Measurements from ENCODE around the gene FDPS.

Gene FDPS

DNA sequence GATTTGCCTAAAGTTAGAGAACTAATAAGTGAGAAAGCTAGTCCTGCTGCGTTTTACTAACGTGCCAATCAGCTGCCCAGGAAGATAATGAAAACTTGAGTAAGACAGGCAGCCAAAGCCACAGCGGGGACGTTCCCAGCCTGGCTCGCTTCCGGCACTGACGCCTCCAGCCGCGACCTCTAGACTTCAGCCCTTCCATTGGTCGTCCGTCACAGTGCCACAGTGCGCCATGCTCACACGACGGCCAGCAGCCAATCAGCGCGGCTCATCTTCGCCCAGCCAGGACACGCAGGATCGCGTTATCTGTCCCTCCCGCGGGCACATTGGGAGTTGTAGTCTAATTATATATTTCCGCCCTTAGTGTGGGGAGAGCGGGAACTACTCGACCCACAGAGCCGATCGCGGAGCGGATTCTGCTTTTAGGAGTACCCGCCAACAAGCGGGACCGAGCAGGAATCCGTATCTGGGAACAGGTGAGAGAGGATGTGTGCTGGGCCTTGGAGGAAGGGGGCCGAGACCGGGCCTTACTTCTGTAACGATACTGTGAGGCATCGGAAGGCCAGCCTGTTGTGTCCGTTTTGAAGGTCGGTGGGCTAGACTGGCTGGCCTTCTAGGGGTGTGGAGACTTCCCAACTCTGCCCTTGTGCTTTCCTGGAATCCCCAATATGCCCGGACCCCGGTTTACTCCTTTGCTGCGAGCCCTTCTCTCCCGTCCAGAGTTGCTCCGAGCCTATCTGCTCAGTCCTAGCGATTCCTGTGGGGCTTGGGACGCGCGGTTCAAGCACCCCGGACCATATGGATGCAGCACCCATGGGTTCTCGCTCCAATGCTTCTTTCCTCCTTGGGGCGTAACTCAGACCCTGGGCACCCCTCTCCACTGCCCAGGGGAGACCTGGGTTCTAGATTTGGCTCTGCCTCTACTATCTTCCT is at the start of gene FDPS:
Gene FDPS (plus strand): TSS at position 374 of the 930 bp plus-strand sequence. CDS start 924 bp downstream, outside the sequence.
- peak; percentile 100 for DNase-seq (ENCODE audit: low spot score)

DNA sequence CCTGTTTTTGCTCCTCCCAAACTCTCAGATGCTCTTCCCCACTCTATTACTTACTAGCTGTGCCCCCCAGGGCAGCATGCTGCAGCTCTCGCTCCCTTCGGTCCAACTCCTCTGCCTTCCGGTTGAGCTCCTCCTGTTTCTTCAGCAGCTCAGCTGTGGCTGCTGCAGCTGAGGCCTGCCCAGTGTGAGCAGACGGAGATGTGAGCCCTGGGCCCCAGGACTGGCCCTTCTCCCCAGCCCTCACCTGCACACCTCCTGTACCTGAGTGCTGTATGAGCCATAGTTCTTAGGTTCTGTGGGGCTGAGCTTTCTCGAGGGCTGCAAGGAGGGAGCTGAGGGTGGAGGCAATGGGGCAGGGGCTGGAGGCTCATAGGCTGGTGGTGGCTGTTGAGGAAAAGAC is 48.4 kb upstream of the FDPS start:
- no peak for DNase-seq (ENCODE audit: low spot score)

DNA sequence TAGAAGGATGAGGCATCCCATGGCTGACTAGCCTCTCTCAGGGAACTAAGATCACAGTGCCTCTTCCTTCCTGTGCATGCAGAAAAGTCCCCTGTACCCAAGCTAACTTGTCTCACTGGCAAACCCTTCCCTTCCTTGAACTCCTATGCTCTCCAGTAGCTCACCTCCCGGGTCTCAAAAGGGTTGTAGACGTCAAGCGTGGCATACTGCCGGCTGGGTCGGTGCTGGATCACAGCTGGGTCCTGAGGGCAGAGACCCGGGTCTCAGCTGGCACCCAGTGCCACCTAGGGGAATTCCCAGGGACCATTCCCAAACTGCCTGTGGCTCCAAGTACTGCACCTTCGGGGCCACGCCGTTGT is 47.2 kb upstream of the FDPS start:
- no peak for DNase-seq (ENCODE audit: low spot score)

DNA sequence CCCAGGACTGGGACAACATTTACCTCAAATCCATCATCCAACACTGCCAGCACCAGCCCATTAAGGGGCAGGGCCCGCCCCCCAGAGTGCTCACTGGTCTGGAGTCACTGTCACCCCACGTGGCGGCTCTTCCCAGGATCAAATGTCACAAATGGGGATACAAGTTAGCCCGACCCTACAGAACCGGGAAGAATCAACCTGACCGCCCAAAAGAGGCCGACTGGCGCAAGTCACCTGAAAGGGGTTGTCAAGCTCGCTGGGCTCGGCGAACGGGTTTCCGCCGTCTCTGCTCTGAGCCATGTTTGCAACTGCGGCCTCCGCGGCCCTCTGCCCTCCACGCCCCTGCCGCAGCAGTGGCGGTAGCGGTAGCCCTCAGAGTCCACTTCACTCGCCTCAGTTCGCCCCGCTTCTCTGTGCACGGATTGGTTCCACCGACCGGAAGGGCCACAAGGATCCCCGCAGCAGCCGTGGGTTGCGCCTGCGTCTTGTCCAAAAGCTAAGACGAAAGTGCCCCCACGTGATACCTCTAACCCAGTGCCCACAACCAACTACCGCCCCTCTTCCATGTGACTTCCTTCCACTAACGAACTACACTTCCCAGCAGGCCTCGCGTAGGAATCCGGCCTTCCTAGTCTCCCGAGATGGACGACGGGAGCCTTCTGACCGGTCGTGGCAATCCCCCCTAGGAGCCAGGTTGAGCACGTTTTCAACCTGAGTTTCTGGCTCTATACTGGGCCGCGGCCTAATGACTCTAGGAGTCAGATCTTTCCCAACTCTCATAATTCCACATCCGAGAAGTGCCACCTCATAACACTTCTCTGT is 46.6 kb upstream of the FDPS start, which contains the start of gene SCAMP3:
Gene SCAMP3 (minus strand): TSS at position 509 of the 822 bp plus-strand sequence. CDS start 209 bp downstream, at position 300.
- peak; percentile 99 for DNase-seq (ENCODE audit: low spot score)

GRCh38 chr1:155263067-155263466 is 45.6 kb upstream of the FDPS start:
- no peak for DNase-seq (ENCODE audit: low spot score)

DNA sequence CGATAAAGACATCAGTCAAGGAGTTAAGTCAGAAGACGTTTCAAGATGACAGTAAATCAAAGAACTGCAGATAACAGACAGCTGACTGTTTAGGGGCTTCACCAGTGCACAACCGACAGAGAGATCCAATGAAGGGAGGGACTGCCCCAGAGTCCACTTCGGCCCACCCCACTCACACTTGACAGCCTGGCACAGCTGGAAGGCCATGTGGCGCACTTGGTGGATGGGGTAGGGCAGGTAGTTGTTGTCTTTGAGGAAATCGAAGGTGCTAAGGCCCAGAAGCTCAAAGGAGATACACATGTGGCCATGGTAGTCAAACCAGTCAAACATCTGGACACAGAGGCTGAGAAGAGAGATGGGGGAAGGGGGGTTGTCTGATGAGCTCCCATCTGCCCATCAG is 42.1 kb upstream of the FDPS start:
- no peak for DNase-seq (ENCODE audit: low spot score)

- DNase-seq (ENCODE audit: low spot score), result no peak
These were observed 41.3 kb upstream of the FDPS start for GRCh38 chr1:155267373-155267772.

- DNase-seq (ENCODE audit: low spot score), result no peak
These were observed 40.0 kb upstream of the FDPS start for GRCh38 chr1:155268630-155269029.

DNA sequence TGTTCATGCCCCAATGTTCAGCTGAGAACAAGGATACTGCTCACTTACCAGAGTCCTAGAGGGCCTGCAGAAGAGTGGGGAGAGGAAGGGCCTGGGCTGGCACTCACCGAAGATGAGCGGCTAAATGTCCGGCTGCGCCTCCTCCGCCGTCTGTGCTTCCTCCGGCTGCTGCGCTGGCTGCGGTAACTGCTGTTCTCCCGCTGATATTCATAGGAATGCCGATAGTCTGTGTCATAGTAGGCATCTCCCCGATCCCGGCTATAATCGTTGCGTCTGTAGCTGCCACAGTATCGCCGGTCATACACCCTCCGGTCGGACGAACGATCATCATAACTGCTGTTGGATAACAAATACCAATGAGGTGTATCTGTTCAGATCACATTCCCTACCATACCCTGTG is 39.3 kb upstream of the FDPS start:
- DNase-seq (ENCODE audit: low spot score), result no peak

DNA sequence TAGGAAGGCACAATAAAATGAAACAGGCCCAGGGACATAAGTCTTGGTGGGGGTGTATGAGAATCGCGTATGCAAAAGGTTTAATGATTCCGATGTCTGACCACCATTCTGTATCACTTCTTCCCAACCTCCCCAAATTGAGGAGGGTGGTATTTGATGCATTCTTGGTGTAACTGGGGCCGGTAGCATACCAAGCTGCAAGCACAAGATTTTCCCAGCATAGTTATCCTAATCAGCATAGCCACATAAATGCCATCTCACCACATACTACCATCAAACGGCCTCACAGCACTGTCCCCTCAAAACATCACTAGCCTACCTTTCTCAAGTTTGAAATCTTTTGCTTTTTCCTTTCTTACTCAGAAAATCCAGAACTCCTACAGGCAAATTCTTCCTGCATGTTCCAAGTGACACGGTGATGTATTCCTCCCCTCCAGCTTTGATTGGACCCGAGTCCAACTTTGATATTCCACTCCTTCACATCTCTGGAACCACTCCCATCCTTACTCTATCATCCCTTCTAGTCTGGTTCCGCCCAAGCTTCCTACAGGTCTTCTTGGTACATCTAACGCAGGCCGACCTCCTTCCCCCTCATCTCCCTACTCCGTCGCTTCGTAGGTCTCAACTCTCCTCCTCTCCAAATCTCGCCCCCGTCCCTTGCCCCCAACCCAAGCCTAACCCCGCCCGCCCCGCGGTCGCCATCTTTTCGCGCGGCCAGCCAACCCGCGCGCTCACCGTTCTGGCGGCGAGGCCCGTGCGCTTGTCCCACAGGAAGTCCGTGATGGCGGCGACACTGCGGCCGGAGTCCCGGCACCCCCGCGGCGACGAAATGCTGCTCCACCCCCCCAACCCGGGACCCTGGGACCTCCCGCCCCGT is 36.0 kb upstream of the FDPS start:
- DNase-seq (ENCODE audit: low spot score), result peak; percentile 21

DNA sequence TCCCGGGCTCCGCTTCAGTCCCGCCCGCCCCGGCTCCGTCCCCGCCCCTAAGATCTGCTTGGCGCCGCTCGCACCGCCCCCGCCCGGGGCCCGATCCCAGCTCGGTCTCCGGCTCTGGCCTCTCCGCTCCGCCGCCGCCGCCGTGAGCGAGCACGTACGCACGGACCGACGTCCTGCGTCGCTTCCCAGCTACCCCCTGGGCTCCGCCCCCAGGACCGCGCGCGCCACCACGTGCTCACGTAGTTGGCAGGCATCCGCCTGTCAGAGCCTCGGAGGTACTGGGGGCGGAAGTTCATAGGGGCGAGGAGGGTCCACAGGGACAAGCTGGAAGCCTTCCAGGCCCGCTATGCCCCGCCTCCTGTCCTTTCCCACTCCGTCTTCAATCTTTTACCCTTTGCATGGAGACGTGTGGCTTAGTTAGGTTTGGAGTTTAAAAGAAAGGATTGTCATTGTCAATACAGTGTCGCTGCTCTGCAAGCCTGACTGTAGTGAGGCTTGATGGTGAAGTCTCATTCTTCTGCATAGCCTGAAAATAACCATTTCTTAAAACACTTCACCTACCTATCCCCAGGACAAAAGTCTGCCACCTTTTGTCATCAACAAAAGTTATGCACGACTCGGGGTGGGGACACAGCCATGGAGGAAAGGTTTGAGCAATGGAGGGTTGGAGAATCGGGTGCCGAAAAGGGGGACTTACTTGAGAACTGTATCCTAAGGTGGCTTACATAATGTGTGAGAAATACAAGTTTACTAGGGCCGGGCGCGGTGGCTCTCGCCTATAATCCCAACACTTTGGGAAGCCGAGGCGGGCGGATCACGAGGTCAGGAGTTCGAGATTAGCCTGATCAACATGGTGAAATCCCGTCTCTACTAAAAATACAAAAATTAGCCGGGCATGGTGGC is 35.1 kb upstream of the FDPS start, which contains the start of gene CLK2:
Gene CLK2 (minus strand): TSS at position 162 of the 903 bp plus-strand sequence. CDS start 2,527 bp downstream, outside the sequence.
- DNase-seq (ENCODE audit: low spot score), result peak; percentile 97

DNA sequence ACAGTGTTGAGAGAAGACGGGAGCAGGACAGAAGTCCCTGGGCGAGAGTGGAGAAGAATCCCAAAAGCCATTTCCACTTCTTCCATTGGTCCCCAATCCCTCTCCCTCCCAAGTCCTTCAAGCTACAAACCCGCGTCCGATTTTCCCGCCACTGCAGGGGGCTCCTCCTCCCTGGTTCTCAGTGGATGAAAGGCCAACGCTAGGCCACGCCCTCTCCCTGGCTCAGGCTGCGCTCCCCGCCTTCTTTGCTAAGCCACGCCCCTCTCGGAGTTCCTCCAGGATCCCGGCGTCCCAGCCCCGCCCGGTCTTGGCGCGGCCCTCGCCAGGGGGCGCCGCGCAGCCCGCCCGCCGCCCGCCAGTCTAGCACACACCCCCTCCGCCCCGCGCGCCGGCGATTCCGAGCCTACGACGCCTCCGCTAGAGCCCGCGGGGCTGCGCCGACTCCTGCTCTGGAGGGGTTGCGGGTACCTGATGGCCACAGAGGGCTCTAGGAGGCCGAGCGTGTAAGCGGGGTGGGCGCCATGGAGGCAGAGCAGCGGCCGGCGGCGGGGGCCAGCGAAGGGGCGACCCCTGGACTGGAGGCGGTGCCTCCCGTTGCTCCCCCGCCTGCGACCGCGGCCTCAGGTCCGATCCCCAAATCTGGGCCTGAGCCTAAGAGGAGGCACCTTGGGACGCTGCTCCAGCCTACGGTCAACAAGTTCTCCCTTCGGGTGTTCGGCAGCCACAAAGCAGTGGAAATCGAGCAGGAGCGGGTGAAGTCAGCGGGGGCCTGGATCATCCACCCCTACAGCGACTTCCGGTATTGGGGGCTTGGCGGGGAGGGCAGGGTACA is 31.4 kb upstream of the FDPS start, which contains the start of gene HCN3:
Gene HCN3 (plus strand): TSS at position 394 of the 832 bp plus-strand sequence. CDS start 128 bp downstream, at position 522.
- peak; percentile 99 for DNase-seq (ENCODE audit: low spot score)

DNA sequence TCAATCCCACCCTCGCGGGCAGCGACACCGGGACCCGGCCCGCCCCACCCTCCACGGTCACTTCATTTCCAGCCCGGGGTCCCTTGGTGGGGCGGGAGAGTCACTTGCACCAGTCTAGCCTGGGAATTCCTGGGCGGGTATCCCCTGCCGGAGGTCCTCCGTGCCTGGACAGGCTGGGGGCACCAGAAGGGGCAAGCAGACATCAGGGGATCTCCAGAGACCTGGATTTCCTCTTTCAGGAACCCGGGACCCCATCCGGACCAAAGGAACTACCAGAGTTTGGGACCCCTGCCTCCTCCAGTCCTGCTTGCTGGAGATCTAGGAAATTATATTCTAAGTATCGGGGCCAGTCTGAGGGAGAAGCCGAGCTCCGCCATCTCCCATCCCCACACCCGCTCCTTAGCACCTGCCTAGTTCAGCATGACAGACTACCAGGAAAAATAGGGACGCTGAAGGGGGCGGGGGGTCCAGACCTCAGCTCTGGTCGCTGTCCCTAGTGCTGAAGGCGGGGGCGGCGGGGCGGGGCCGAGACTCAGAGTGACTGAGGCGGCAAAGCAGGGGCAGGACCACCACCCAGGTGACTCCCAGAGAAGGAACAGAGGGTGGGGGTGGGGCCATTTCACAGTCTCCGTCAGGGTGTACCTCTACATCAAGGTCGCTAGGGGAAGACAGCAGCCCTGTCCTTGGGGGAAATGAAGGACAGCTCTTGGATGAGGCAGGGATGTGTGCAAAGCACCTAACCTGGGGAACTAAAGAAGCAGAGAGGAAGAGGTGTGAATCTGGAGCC is 30.6 kb upstream of the FDPS start:
- DNase-seq (ENCODE audit: low spot score), result no peak

DNA sequence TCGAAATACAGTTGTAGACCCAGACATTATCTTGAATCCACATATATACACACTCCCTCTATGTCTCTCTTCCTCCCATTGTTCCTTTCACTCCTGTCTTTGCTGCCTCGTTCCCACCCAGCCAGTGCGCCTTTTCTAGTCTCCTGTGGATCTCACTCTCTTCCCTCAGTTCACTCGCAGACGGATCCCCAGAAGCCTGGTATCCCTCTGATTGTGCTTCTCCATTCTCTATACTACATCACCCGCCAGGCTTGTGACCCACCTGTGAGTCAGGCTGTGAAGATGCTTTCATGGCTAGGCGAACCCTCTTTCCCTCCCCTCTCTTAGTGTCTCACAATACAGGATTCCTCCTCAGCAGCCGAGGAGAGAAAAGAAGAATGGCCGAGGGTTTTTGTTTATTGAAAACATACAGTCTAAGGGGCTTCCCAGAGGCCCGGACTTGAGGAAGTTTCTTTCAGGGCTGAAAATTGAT is 29.9 kb upstream of the FDPS start:
- DNase-seq (ENCODE audit: low spot score), result no peak

DNA sequence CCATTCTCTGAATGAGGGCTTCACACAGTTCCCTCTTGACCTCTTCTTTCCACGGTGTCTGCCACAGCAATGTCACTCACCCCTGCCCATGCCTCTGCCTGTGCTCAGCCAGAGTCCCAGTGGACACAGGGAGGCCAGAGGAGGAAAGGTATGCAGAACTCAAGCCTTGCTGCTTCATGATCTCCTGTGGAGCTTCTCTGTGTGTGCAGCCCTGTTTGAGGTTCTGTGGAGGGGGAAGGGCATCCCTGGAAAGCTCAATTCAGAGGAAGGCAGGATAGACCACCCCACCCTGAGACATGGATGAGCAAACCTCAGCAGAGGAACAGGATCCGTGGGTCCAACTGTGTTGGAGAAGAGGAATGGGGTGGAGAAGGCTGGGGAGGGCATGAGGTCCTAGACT is 29.4 kb upstream of the FDPS start:
- DNase-seq (ENCODE audit: low spot score), result no peak

DNA sequence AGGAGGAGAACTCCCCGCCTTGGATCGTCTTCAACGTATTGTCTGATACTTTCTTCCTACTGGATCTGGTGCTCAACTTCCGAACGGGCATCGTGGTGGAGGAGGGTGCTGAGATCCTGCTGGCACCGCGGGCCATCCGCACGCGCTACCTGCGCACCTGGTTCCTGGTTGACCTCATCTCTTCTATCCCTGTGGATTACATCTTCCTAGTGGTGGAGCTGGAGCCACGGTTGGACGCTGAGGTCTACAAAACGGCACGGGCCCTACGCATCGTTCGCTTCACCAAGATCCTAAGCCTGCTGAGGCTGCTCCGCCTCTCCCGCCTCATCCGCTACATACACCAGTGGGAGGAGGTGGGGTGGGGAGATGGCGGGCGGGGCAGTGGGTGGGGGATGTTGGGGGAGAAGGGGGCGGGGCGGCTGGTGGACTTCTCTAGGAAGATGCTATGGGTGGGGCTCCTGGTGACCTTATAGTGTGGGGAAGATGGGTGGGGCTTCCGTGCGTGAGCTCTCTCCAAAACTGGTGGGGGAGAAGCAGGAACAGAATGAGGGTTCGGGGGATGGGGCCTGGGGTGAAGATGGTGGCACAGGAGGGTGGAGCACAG is 26.1 kb upstream of the FDPS start:
- DNase-seq (ENCODE audit: low spot score), result no peak

GRCh38 chr1:155284476-155284875 is 24.2 kb upstream of the FDPS start:
- DNase-seq (ENCODE audit: low spot score), result no peak

DNA sequence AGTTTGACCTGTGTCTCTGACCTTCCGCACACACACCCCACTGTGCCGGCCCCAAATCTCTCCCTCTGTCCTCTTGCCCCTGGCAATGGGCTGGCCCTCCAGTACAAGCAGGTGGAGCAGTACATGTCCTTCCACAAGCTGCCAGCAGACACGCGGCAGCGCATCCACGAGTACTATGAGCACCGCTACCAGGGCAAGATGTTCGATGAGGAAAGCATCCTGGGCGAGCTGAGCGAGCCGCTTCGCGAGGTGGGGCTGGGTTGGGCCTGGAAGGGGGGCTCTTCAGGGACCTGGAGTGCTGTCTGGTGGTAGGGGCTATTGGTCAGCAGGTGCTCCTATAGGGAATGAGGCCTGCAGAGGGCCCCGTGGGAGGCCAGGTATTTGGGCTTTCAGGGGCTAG is 23.6 kb upstream of the FDPS start:
- DNase-seq (ENCODE audit: low spot score), result no peak

Measured in Ammon's horn (tissue), 1 donor.